Measurements from ENCODE around the gene TEX36. TPM values are rescaled to one million over a fixed set of nuclear protein-coding genes. Genes with fewer than 3 reads are reported as not detected.
"Not testable (repeated sequence)": the region's sequence is repeated elsewhere in the genome, so short reads cannot be mapped to it uniquely, and the experiment has no call there.

Gene TEX36
- polyA plus RNA-seq, 1 experiment, result not detected

GRCh38 chr10:125661941-125662515 lies 20.9 kb downstream of the TEX36 start:
- CTCF ChIA-PET, result no interaction called here
- Histone ChIP-seq H3K27me3 (ENCODE audit: control insufficient read depth, insufficient read depth, low read length) (no peaks in the 10 kb centered on the region), H3K9me3 (ENCODE audit: control insufficient read depth, insufficient read depth, low read length) (no peaks in the 10 kb centered on the region), H3K4me3 (ENCODE audit: low read depth, low read length) (no peak overlapping the region), H3K27ac (ENCODE audit: low read depth, low read length) (no peak overlapping the region)
- no peak for TF ChIP-seq CTCF (IDR thresholded peaks at IDR 0.05; ENCODE audit: low read depth, low read length)
- POLR2A ChIA-PET, result interaction anchor here (0.6 kb wide), 1 partner anchor 875 kb away, joined by 4 read pairs; no protein-coding TSS in a partner anchor
- DNase-seq (ENCODE audit: low read depth, low spot score), result no peak

GRCh38 chr10:125661431-125661940 lies 21.5 kb downstream of the TEX36 start:
- ChIA-PET CTCF (no interaction called here), POLR2A (no interaction called here)
- no peak for TF ChIP-seq CTCF (IDR thresholded peaks at IDR 0.05; ENCODE audit: low read depth, low read length)
- Histone ChIP-seq H3K9me3 (ENCODE audit: control insufficient read depth, insufficient read depth, low read length) (no peaks in the 10 kb centered on the region), H3K4me3 (ENCODE audit: low read depth, low read length) (no peak overlapping the region), H3K27ac (ENCODE audit: low read depth, low read length) (no peak overlapping the region), H3K27me3 (ENCODE audit: control insufficient read depth, insufficient read depth, low read length) (no peaks in the 10 kb centered on the region)
- no peak for DNase-seq (ENCODE audit: low read depth, low spot score)

GRCh38 chr10:125659071-125659470 lies 23.9 kb downstream of the TEX36 start:
- H3K9me3 ChIP-seq (ENCODE audit: control insufficient read depth, insufficient read depth, low read length), result no peaks in the 10 kb centered on the region
- no peak overlapping the region for H3K4me3 ChIP-seq (ENCODE audit: low read depth, low read length)
- no peaks in the 10 kb centered on the region for H3K27me3 ChIP-seq (ENCODE audit: control insufficient read depth, insufficient read depth, low read length)
- POLR2A ChIA-PET, result no interaction called here
- no peak for TF ChIP-seq CTCF (IDR thresholded peaks at IDR 0.05; ENCODE audit: low read depth, low read length)
- DNase-seq (ENCODE audit: low read depth, low spot score), result no peak
- no peak overlapping the region for H3K27ac ChIP-seq (ENCODE audit: low read depth, low read length)
- CTCF ChIA-PET, result no interaction called here

- Histone ChIP-seq H3K27me3 (ENCODE audit: control insufficient read depth, insufficient read depth, low read length) (no peaks in the 10 kb centered on the region), H3K27ac (ENCODE audit: low read depth, low read length) (no peak overlapping the region), H3K4me3 (ENCODE audit: low read depth, low read length) (no peak overlapping the region), H3K9me3 (ENCODE audit: control insufficient read depth, insufficient read depth, low read length) (no peaks in the 10 kb centered on the region)
- no peak for TF ChIP-seq CTCF (IDR thresholded peaks at IDR 0.05; ENCODE audit: low read depth, low read length)
- POLR2A ChIA-PET, result no interaction called here
- CTCF ChIA-PET, result no interaction called here
- no peak for DNase-seq (ENCODE audit: low read depth, low spot score)
Measured at GRCh38 chr10:125656523-125656922, 26.4 kb downstream of the TEX36 start.

GRCh38 chr10:125653113-125653512 lies 29.9 kb downstream of the TEX36 start:
- H3K27me3 ChIP-seq (ENCODE audit: control insufficient read depth, insufficient read depth, low read length); H3K27ac ChIP-seq (ENCODE audit: low read depth, low read length); POLR2A ChIA-PET; DNase-seq (ENCODE audit: low read depth, low spot score); H3K9me3 ChIP-seq (ENCODE audit: control insufficient read depth, insufficient read depth, low read length); H3K4me3 ChIP-seq (ENCODE audit: low read depth, low read length); CTCF ChIA-PET: not testable (repeated sequence)

All from AG04450 (cell line).